K562 (cell line): ENCODE results near the gene SLC18A3. TPM values are rescaled to one million over a fixed set of nuclear protein-coding genes. Genes with fewer than 3 reads are reported as not detected.
A peak's percentile ranks its signal among the peaks of the same experiment; 100 is the strongest.

Experiments used
- ATAC-seq: fragments of 200-7000 bp; cut with Tn5 transposase; 3 replicates; pipeline ENCODE4 v1.9.1; 2020; ENCODE audit warnings: moderate library complexity
- BruUV-seq: library from RNA; stranded (reverse); fragments of 400-500 nt; replicated peaks from 2 replicates; lab custom pipeline; 2021; lab: Mats Ljungman, UMichigan
- CTCF ChIA-PET: fragments of 300-600 bp; formaldehyde crosslinking; extraction: SDS; loops from one replicate; lab custom pipeline; 2021; ENCODE audit warnings: low intra/inter-chr PET ratio; lab: Yijun Ruan, JAX
- POLR2A ChIA-PET: fragments of 300-600, 350-650 bp; sonication (Branson Sonifier 250); formaldehyde crosslinking; extraction: SDS; loops from one replicate; lab custom pipeline; 2021; ENCODE audit warnings: antibody characterized with exemption, inconsistent platforms; lab: Yijun Ruan, JAX
- DNase-seq, 4 experiments: peaks; one replicate each; pipeline versions ENCODE4 v3.0.0 to v3.0.0-alpha.2; 2011 to 2018; ENCODE audit warnings: low spot score in 3 of 4, mixed read lengths in 3 of 4; ENCODE audit errors: extremely low read depth in 1 of 4
- FAIRE-seq: peaks from 2 replicates; lab custom pipeline; 2011; peaks lifted over from hg19 to GRCh38; lab: Jason Lieb, UNC
- H2AFZ ChIP-seq: 2 replicates; pipeline ENCODE4 v1.6.0; 2011; ENCODE audit warnings: low read depth, low read length, control low read depth, inconsistent platforms
- H3K27ac ChIP-seq: fragments of 200-600 bp; 3 replicates; pipeline ENCODE4 v1.8.0; 2011; ENCODE audit warnings: low read depth, mild to moderate bottlenecking, control low read depth, inconsistent platforms, low read length, moderate library complexity, mixed read lengths; ENCODE audit errors: extremely low read depth
- H3K27me3 ChIP-seq, 2 experiments: fragments of 300-600 bp in 1 of 2; 2 replicates in 1 of 2; 3 replicates in 1 of 2; pipeline versions ENCODE4 v1.6.0 to v1.8.0; 2011; ENCODE audit warnings: inconsistent platforms in 2 of 2, low read length in 2 of 2, mild to moderate bottlenecking in 1 of 2, mixed read lengths in 1 of 2, moderate library complexity in 1 of 2; ENCODE audit not compliant: control insufficient read depth in 2 of 2, insufficient read depth in 2 of 2
- H3K36me3 ChIP-seq: fragments of 300-600 bp; 3 replicates; pipeline ENCODE4 v1.8.0; 2011; ENCODE audit warnings: mild to moderate bottlenecking, low read length, inconsistent platforms; ENCODE audit not compliant: control insufficient read depth, insufficient read depth
- H3K4me1 ChIP-seq, 2 experiments: fragments of 200-600 bp in 1 of 2; replicated peaks in 1 of 2; 2 replicates in 1 of 2; 3 replicates in 1 of 2; pipeline versions ENCODE4 v1.5.1 to v1.8.0; 2011; ENCODE audit warnings: inconsistent platforms in 2 of 2, low read length in 2 of 2, mild to moderate bottlenecking in 1 of 2, mixed read lengths in 1 of 2, moderate library complexity in 1 of 2; ENCODE audit not compliant: control insufficient read depth in 2 of 2, insufficient read depth in 2 of 2
- H3K4me2 ChIP-seq: 2 replicates; pipeline ENCODE4 v1.6.1; 2011; ENCODE audit warnings: low read length, control low read depth, inconsistent platforms, mixed read lengths; ENCODE audit not compliant: insufficient read depth
- H3K4me3 ChIP-seq: fragments of 200-600 bp; sonication (generic), shearing (Covaris generic); 2 replicates; pipeline ENCODE4 v1.5.1; 2016; ENCODE audit warnings: control low read depth, inconsistent platforms
- H3K79me2 ChIP-seq: fragments of 200-600 bp; 3 replicates; pipeline ENCODE4 v1.8.0; 2011; ENCODE audit warnings: low read length, inconsistent platforms; ENCODE audit not compliant: control insufficient read depth, insufficient read depth
- H3K9ac ChIP-seq, 2 experiments: 2 replicates each; pipeline versions ENCODE4 v1.6.0 to v1.6.1; 2011; ENCODE audit warnings: low read depth in 2 of 2, low read length in 2 of 2, control low read depth in 1 of 2, inconsistent platforms in 1 of 2, mild to moderate bottlenecking in 1 of 2, mixed read lengths in 1 of 2; ENCODE audit not compliant: insufficient read depth in 1 of 2
- H3K9me1 ChIP-seq: one replicate; pipeline ENCODE4 v1.6.0; 2011; ENCODE audit warnings: inconsistent platforms, mild to moderate bottlenecking, low read length, moderate library complexity; ENCODE audit not compliant: control insufficient read depth, insufficient read depth
- H3K9me3 ChIP-seq: replicated peaks from 2 replicates; pipeline ENCODE4 v1.5.1; 2011; ENCODE audit warnings: low read depth, low read length, inconsistent platforms; ENCODE audit not compliant: control insufficient read depth, insufficient read depth
- H4K20me1 ChIP-seq: replicated peaks from 2 replicates; pipeline ENCODE4 v1.6.1; 2011; ENCODE audit warnings: low read length, inconsistent platforms, mixed read lengths; ENCODE audit not compliant: control insufficient read depth, insufficient read depth
- ETV6 ChIP-seq, 3 experiments: fragments of 150-350 bp in 1 of 3; sonication (generic) in 1 of 3; formaldehyde crosslinking in 1 of 3; IDR thresholded peaks; 2 replicates each; pipeline versions ENCODE4 v1.6.1 to v1.8.0; 2014 to 2022; ENCODE audit warnings: borderline replicate concordance in 2 of 3, low read depth in 2 of 3, antibody characterized with exemption in 1 of 3, low read length in 1 of 3, mild to moderate bottlenecking in 1 of 3, missing genetic modification reagents in 1 of 3
- ZNF764 ChIP-seq: fragments of 250-450 bp; sonication (Bioruptor Pico); IDR thresholded peaks from 2 replicates; pipeline ENCODE4 v1.4.0; 2020; ENCODE audit warnings: low read depth, mild to moderate bottlenecking, moderate library complexity
- whole genome bisulfite sequencing: fragments of 100-300 bp; shearing (Covaris generic); methylation state at CpG from one replicate; pipeline ENCODE4 v1.1.6; 2016; ENCODE audit warnings: low coverage, mixed read lengths; ENCODE audit not compliant: insufficient coverage; ENCODE audit errors: missing lambda C conversion rate; 5-methylcytosine and 5-hydroxymethylcytosine counted together
- in situ Hi-C: fragments of 300-500 bp; cut with MboI; formaldehyde crosslinking; loops from 4 replicates; pipeline ENCODE4 v1.15.0; 2018; ENCODE audit warnings: inconsistent platforms, mixed read lengths
- intact Hi-C: fragments of 100-400 bp; cut with micrococcal nuclease; formaldehyde crosslinking; loops from 2 replicates; pipeline ENCODE4 v1.14.2; 2022
- polyA plus RNA-seq, 8 experiments: library from polyadenylated mRNA; depleted of rRNA in 4 of 8; stranded (reverse) in 5 of 8; unstranded in 3 of 8; fragments of >200 nt; fragmentation: Nextera tagmentation in 2 of 8; fragmentation: Illumina TruSeq in 1 of 8; extraction: Ambion mirVana in 2 of 8; extraction: Trizol in 1 of 8; gene quantifications; 2 replicates each; pipeline versions ENCODE4 v1.2.1 to v1.2.3, GENCODE V29; 2011 to 2014; ENCODE audit warnings: inconsistent platforms in 1 of 8, missing spikeins in 1 of 8
- total RNA-seq, 7 experiments: library from RNA; depleted of rRNA in 6 of 7; stranded (reverse); fragments of >200 nt in 6 of 7; fragmentation: Illumina TruSeq in 2 of 7; extraction: Trizol in 2 of 7; gene quantifications; 2 replicates each; pipeline versions ENCODE4 v1.2.1 to v1.2.3, GENCODE V29; 2011 to 2021; ENCODE audit warnings: low replicate concordance in 1 of 7
- TF ChIP-seq, protein P1 (sequence below), 3 experiments: IDR thresholded peaks in 2 of 3; conservative IDR thresholded peaks in 1 of 3; 2 replicates each; pipeline ENCODE4 v1.5.1; 2011 to 2012; ENCODE audit warnings: low read length in 3 of 3, mild to moderate bottlenecking in 3 of 3, control low read depth in 2 of 3, improper control_type of control experiment in 1 of 3, inconsistent platforms in 1 of 3, low read depth in 1 of 3, mixed read lengths in 1 of 3, moderate library complexity in 1 of 3; ENCODE audit not compliant: insufficient read depth in 2 of 3
- TF ChIP-seq, protein P2 (sequence below): fragments of 250-450 bp; sonication (Bioruptor Pico); IDR thresholded peaks from 2 replicates; pipeline ENCODE4 v1.4.0; 2020; ENCODE audit warnings: mild to moderate bottlenecking, moderate library complexity

Gene SLC18A3
- total and polyA plus RNA-seq, 9 of the 15 experiments (the other 6 are each of a cell fraction or from before 2014, with no cell fraction given): not detected

- TF ChIP-seq ETV6 (IDR thresholded peaks at IDR 0.05; ENCODE audit: borderline replicate concordance in 1 of 2, low read depth in 2 of 2, low read length in 1 of 2): no peak
- TF ChIP-seq ETV6 (CRISPR knock-in tag; IDR thresholded peaks at IDR 0.05; ENCODE audit: borderline replicate concordance): no peak
These were observed 35.3 kb downstream of the SLC18A3 start (continued) for GRCh38 chr10:49645417-49645816.

GRCh38 chr10:49645871-49646870 is 36.1 kb downstream of the SLC18A3 start:
- H3K9me3 ChIP-seq: no peaks in the 10 kb centered on the region
- H3K27ac ChIP-seq: no peak overlapping the region
- H3K4me3 ChIP-seq: no peak overlapping the region
- POLR2A ChIA-PET: interaction anchor here (1.0 to 1.7 kb wide), 2 partner anchors 8 to 41 kb away, joined by 3 read pairs; no protein-coding TSS in a partner anchor
- 2% methylated on average over 22 of the region's 22 CpGs for WGBS
- FAIRE-seq (no peak), DNase-seq (no peak)
- H3K9me1 ChIP-seq: no peaks in the 10 kb centered on the region
- peaks cover 25% of the 10 kb centered on the region for H4K20me1 ChIP-seq
- peaks cover 31 to 59% of the 10 kb centered on the region in 2 experiments; a peak in 4 of 5 replicates for H3K27me3 ChIP-seq
- TF ChIP-seq, protein P1, sequence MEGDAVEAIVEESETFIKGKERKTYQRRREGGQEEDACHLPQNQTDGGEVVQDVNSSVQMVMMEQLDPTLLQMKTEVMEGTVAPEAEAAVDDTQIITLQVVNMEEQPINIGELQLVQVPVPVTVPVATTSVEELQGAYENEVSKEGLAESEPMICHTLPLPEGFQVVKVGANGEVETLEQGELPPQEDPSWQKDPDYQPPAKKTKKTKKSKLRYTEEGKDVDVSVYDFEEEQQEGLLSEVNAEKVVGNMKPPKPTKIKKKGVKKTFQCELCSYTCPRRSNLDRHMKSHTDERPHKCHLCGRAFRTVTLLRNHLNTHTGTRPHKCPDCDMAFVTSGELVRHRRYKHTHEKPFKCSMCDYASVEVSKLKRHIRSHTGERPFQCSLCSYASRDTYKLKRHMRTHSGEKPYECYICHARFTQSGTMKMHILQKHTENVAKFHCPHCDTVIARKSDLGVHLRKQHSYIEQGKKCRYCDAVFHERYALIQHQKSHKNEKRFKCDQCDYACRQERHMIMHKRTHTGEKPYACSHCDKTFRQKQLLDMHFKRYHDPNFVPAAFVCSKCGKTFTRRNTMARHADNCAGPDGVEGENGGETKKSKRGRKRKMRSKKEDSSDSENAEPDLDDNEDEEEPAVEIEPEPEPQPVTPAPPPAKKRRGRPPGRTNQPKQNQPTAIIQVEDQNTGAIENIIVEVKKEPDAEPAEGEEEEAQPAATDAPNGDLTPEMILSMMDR (IDR thresholded peaks at IDR 0.05 in 2 of 3, conservative IDR thresholded peaks at IDR 0.05 in 1 of 3; ENCODE audit: insufficient read depth in 2 of 3, low read depth in 1 of 3, low read length in 3 of 3): peak in 1 of 3 experiments; percentile 9; a peak in 1 of 6 replicates
- TF ChIP-seq, protein P2, sequence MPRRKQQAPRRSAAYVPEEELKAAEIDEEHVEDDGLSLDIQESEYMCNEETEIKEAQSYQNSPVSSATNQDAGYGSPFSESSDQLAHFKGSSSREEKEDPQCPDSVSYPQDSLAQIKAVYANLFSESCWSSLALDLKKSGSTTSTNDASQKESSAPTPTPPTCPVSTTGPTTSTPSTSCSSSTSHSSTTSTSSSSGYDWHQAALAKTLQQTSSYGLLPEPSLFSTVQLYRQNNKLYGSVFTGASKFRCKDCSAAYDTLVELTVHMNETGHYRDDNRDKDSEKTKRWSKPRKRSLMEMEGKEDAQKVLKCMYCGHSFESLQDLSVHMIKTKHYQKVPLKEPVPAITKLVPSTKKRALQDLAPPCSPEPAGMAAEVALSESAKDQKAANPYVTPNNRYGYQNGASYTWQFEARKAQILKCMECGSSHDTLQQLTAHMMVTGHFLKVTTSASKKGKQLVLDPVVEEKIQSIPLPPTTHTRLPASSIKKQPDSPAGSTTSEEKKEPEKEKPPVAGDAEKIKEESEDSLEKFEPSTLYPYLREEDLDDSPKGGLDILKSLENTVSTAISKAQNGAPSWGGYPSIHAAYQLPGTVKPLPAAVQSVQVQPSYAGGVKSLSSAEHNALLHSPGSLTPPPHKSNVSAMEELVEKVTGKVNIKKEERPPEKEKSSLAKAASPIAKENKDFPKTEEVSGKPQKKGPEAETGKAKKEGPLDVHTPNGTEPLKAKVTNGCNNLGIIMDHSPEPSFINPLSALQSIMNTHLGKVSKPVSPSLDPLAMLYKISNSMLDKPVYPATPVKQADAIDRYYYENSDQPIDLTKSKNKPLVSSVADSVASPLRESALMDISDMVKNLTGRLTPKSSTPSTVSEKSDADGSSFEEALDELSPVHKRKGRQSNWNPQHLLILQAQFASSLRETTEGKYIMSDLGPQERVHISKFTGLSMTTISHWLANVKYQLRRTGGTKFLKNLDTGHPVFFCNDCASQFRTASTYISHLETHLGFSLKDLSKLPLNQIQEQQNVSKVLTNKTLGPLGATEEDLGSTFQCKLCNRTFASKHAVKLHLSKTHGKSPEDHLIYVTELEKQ (CRISPR knock-in tag): no peak
- no peak for TF ChIP-seq ZNF764
- TF ChIP-seq, all 486 proteins: peak for 1
- intact Hi-C loops: no loop called here
- in situ Hi-C loops: no loop called here
- peak; percentile 44 for ATAC-seq
- H3K4me1 ChIP-seq: peaks cover 0 to 7% of the 10 kb centered on the region in 2 experiments; a peak in 1 of 5 replicates
- no TSS peak for BruUV-seq
- H3K9ac ChIP-seq: no peak overlapping the region; a peak in 1 of 4 replicates
- H2AFZ ChIP-seq: no peak overlapping the region
- CTCF ChIA-PET: interaction anchor here (0.5 kb wide), 1 partner anchor 34 kb away, joined by 3 read pairs; no protein-coding TSS in a partner anchor
- H3K79me2 ChIP-seq: no peaks in the 10 kb centered on the region
- H3K36me3 ChIP-seq: no peaks in the 10 kb centered on the region
- no peak overlapping the region for H3K4me2 ChIP-seq
